ENCODE results near the gene CRB1. TPM values are rescaled to one million over a fixed set of nuclear protein-coding genes. Genes with fewer than 3 reads are reported as not detected.

The CRB1 gene
- total RNA-seq, 1 experiment from 2014 or later, result not detected

GRCh38 chr1:197235355-197235754 lies 32.7 kb upstream of the CRB1 start:
- no peak overlapping the region for H2BK5ac ChIP-seq (ENCODE audit: insufficient read length, low read length)
- no peaks in the 10 kb centered on the region for H3K79me2 ChIP-seq (ENCODE audit: insufficient read depth, low read length)
- H3K79me1 ChIP-seq (ENCODE audit: insufficient read depth, low read depth, low read length, poor library complexity, severe bottlenecking), result no peaks in the 10 kb centered on the region
- no peak overlapping the region for H4K8ac ChIP-seq (replicated peaks; ENCODE audit: insufficient read length, low read depth, low read length)
- H3K23me2 ChIP-seq (ENCODE audit: insufficient read length, low read depth, low read length, poor library complexity, severe bottlenecking), result no peaks in the 10 kb centered on the region
- no peak overlapping the region for H3K4me3 Mint-ChIP-seq
- H2BK12ac ChIP-seq (ENCODE audit: insufficient read length, low read depth, low read length), result no peak overlapping the region
- H2AK5ac ChIP-seq (ENCODE audit: insufficient read length, low read length), result no peak overlapping the region
- H3K4me2 ChIP-seq (ENCODE audit: insufficient read depth, insufficient read length, low read length), result no peak overlapping the region
- H3K23ac ChIP-seq (ENCODE audit: insufficient read length, low read depth, low read length), result no peak overlapping the region
- no peak overlapping the region for H3K27ac ChIP-seq (ENCODE audit: insufficient read length, low read depth, low read length)
- H3K18ac ChIP-seq (ENCODE audit: insufficient read length, low read depth, low read length), result no peak overlapping the region
- H3K36me3 Mint-ChIP-seq (ENCODE audit: insufficient read depth in 1 of 3, low read depth in 3 of 3), result no peaks in the 10 kb centered on the region
- H3K9me3 Mint-ChIP-seq, result no peaks in the 10 kb centered on the region
- no peak overlapping the region for H2BK120ac ChIP-seq (ENCODE audit: low read depth, low read length, poor library complexity, severe bottlenecking)
- H3K4me1 ChIP-seq (ENCODE audit: insufficient read depth, low read length), result no peaks in the 10 kb centered on the region
- no peak overlapping the region for H4K5ac ChIP-seq (ENCODE audit: insufficient read length, low read depth, low read length)
- H3K9me3 ChIP-seq (ENCODE audit: control insufficient read depth, low read depth, low read length), result no peaks in the 10 kb centered on the region
- TF ChIP-seq CTCF (conservative IDR thresholded peaks at IDR 0.05), result no peak
- WGBS (ENCODE audit: extremely low coverage, insufficient read length, low lambda C conversion rate), result no CpG with 5 or more reads among the region's 2 CpGs
- H3K27me3 ChIP-seq (ENCODE audit: insufficient read depth, low read length), result no peaks in the 10 kb centered on the region
- DNase-seq, result no peak
- H3K4me1 Mint-ChIP-seq, result peaks cover 10% of the 10 kb centered on the region in 2 experiments
- no peak overlapping the region for H4K91ac ChIP-seq (ENCODE audit: insufficient read length, low read depth, low read length)
- no peak overlapping the region for H3K4ac ChIP-seq (ENCODE audit: low read depth, low read length)
- no peak overlapping the region for H3K14ac ChIP-seq (ENCODE audit: insufficient read depth, low read length)
- no peaks in the 10 kb centered on the region for H3K27me3 Mint-ChIP-seq (ENCODE audit: low read depth)
- H2AFZ ChIP-seq (ENCODE audit: low read length), result no peak overlapping the region
- no peak overlapping the region for H2BK15ac ChIP-seq (ENCODE audit: low read depth, low read length)
- no peak overlapping the region for H3K27ac Mint-ChIP-seq
- no peak overlapping the region for H2BK20ac ChIP-seq (ENCODE audit: low read depth, low read length, poor library complexity, severe bottlenecking)
- H3T11ph ChIP-seq (ENCODE audit: low read length), result no peak overlapping the region
- H3K56ac ChIP-seq (ENCODE audit: insufficient read length, low read depth, low read length), result no peak overlapping the region
- no peak overlapping the region for H3K9ac ChIP-seq (ENCODE audit: extremely low read depth, insufficient read length, low read length)
- H4K20me1 ChIP-seq (ENCODE audit: control insufficient read depth, insufficient read depth, insufficient read length), result no peaks in the 10 kb centered on the region
